ENCODE results near the gene CHMP2A. TPM values are rescaled to one million over a fixed set of nuclear protein-coding genes. Genes with fewer than 3 reads are reported as not detected.

CHMP2A gene
- total and polyA plus RNA-seq, 2 of the 13 experiments (the other 11 are each of a cell fraction or from before 2014, with no cell fraction given): 49.7 to 55.0 TPM

GRCh38 chr19:58558623-58559274 lies 3.8 kb upstream of the CHMP2A start (continued):
- peak; percentile 85; the same call in 1 of the 2 replicates for TF ChIP-seq ZGPAT (CRISPR knock-in tag; IDR thresholded peaks at IDR 0.05)
- TF ChIP-seq HNRNPK (IDR thresholded peaks at IDR 0.05; ENCODE audit: low read depth, low read length, poor library complexity, severe bottlenecking): peak; percentile 27
- no peak; the same call in 1 of the 2 replicates for TF ChIP-seq ZSCAN12 (CRISPR knock-in tag; IDR thresholded peaks at IDR 0.05)
- peak; percentile 72; the same call in 1 of the 2 replicates for TF ChIP-seq TAF1 (CRISPR knock-in tag; IDR thresholded peaks at IDR 0.05)
- TF ChIP-seq FOXP4 (CRISPR knock-in tag; IDR thresholded peaks at IDR 0.05): peak; percentile 54
- TF ChIP-seq ZNF567 (CRISPR knock-in tag; IDR thresholded peaks at IDR 0.05; ENCODE audit: borderline replicate concordance): peak; percentile 95
- peak; percentile 35; the same call in 1 of the 2 replicates for TF ChIP-seq POGK (CRISPR knock-in tag; conservative IDR thresholded peaks at IDR 0.05)
- TF ChIP-seq PRDM10 (CRISPR knock-in tag; IDR thresholded peaks at IDR 0.05; ENCODE audit: low read depth): no peak
- peak; percentile 33; the same call in 1 of the 2 replicates for TF ChIP-seq JDP2 (CRISPR knock-in tag; IDR thresholded peaks at IDR 0.05; ENCODE audit: borderline replicate concordance)
- TF ChIP-seq RCOR2 (CRISPR knock-in tag; IDR thresholded peaks at IDR 0.05): no peak
- TF ChIP-seq, protein P1, sequence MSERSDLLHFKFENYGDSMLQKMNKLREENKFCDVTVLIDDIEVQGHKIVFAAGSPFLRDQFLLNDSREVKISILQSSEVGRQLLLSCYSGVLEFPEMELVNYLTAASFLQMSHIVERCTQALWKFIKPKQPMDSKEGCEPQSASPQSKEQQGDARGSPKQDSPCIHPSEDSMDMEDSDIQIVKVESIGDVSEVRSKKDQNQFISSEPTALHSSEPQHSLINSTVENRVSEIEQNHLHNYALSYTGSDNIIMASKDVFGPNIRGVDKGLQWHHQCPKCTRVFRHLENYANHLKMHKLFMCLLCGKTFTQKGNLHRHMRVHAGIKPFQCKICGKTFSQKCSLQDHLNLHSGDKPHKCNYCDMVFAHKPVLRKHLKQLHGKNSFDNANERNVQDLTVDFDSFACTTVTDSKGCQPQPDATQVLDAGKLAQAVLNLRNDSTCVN (CRISPR knock-in tag; IDR thresholded peaks at IDR 0.05; ENCODE audit: borderline replicate concordance): no peak
- no peak for TF ChIP-seq ZNF530 (CRISPR knock-in tag; IDR thresholded peaks at IDR 0.05; ENCODE audit: low read depth)
- TF ChIP-seq ZNF292 (CRISPR knock-in tag; IDR thresholded peaks at IDR 0.05; ENCODE audit: borderline replicate concordance, low read depth): no peak
- peak; percentile 66; the same call in 1 of the 2 replicates for TF ChIP-seq HOXA9 (CRISPR knock-in tag; IDR thresholded peaks at IDR 0.05; ENCODE audit: borderline replicate concordance)
- no peak for TF ChIP-seq ZBTB7A (CRISPR knock-in tag; IDR thresholded peaks at IDR 0.05)
